HG03060 (cell line): ENCODE measurements around the gene SLC35E1.
"Not testable (repeated sequence)": the region's sequence is repeated elsewhere in the genome, so short reads cannot be mapped to it uniquely, and the experiment has no call there.

ENCODE experiments used
- ATAC-seq: cut with Tn5 transposase; IDR thresholded peaks from one replicate; pipeline ENCODE4 v1.9.1; 2021; ENCODE audit warnings: low read depth, moderate number of reproducible peaks; ENCODE audit not compliant: unreplicated experiment

SLC35E1 gene

GRCh38 chr19:16527971-16528521 is 44.2 kb downstream of the SLC35E1 start:
- no peak for ATAC-seq

GRCh38 chr19:16527334-16527935 is 44.8 kb downstream of the SLC35E1 start:
- ATAC-seq: no peak

DNA sequence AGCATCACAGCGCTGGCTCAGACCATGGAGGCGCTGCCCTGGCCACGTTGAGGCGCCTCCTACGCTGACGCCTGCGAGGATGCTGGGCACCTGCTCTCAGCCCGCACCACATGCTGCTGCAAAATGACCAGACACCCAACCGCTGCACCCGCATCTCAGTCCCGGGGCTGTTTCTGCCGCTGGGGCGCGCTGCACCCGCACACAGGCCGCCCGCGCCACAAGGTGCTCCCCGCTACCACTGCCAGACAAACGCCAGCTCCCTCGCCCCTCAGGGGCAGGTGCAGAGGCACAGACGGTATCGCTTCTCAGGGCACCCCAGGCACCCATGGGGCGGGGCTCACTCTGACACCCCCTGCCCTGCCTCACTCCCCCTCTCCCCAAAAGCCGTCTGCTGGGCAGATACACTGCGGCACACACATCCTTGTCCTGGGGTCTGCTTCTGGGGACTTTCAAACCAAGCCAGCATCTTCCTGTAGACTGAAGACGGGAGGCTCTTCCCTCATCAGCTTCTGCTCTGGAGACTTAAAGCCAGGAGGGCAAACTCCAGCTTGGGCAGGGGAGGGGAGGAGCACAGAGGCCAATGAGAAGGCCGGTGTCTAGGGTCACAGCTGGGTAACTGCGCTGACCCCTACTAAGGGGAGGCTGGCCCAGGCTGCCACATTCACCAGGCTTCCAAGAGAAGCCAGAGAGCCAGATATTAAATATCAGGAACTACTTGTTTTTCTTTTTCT is 46.3 kb downstream of the SLC35E1 start:
- ATAC-seq: no peak

DNA sequence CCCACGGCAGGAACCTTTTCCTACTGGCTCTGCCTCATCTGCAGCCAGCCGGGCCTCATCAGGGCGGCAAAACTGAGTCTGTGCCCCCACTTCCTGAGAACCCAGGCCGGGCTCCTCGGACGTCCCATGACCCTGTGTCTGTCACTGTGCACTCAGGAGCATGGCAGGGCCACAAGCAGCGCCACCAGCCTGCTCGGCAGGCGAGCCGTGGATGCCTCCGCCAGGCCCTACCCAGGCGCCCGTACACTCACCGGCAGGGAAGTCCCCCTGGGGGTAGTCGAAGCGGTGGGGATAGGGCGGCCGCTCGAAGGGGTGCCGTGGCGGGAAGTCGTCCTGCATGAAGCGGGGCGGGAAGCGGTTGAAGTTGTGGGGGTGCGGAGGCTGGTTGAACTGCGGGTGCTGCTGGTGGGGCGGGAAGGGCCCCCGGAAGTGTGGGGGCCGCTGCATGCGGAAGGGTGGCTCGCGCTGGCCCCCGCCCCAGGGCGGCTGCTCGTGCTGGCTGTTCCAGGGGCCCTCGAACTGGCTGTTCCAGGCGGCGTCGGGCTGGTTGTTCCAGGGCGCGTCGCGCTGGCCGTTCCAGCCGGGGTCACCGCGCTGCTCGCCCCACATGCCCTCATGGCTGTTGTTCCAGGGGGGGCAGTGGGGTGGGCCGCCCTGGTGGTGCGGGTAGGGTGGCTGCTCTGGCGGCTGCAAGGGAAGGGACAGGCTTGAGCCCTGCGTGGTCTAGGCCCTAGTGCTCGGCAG is 47.1 kb downstream of the SLC35E1 start:
- no peak for ATAC-seq

DNA sequence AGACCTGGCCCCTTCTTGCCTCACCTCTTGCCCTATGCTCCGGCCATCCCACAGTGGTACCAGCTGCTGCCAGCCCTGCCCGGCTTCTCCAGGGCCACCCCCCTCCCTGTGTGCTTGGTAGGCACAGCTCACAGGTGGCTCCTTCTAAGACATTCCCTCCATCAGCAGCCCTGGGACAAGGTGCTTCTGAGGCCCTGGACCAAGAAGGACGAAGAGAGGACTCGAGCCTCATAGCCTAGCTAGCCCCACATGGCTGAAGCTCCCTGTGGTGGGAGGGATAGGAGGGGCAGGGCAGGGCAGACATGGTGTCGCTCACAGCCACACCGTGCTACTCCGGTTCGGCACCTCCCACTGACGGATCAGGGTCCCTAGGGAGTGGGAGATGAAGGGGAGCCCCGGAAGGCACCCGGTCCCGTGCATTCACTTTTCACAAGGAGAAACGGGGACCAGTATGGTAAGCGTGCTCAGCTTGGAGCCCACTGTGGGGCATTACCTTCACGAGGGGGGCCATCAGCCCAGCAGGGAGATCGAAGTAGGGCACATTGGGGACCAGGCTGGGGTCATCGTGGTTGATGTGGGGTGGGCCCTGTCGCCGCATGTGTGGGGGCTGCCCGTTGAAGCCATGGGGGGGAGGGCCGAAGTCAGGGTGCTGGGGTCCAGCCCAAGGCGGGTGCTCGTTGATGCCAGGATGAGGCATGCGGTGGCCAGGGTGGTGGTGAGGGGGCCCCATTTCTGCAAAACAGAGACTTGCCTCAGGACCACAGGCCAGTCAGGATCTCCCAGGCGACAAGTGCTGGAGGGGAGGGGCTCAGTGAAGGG is 49.4 kb downstream of the SLC35E1 start:
- no peak for ATAC-seq

DNA sequence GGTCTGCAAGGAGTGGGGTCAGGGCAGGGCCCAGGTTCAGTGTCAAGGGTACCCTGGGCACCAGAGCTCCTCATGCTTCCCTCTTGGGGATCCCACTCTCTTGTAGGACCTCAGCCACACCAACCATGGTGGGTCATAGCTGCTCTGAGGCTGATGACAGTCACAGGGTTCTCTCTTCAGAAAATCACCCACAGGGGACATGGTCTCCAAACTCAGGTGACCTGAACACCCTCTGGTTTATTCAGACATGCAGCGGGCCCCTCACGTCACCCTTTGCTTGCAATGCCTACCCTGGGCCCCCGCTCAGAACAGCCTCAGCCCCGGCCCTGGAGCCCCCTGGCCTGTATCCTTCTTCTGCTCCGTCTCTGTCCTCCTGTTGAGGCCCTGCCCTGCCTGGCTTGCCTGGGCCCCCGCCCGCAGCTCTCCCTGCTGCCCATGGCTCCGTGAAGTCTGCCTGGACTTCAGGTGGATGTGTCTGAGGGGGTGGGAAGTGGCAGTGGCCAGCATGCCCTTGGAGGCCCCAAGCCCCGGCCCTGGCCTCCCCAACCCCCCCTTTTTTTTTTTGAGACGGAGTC is 50.4 kb downstream of the SLC35E1 start:
- no peak for ATAC-seq

GRCh38 chr19:16520986-16521624 is 51.1 kb downstream of the SLC35E1 start:
- ATAC-seq: no peak

DNA sequence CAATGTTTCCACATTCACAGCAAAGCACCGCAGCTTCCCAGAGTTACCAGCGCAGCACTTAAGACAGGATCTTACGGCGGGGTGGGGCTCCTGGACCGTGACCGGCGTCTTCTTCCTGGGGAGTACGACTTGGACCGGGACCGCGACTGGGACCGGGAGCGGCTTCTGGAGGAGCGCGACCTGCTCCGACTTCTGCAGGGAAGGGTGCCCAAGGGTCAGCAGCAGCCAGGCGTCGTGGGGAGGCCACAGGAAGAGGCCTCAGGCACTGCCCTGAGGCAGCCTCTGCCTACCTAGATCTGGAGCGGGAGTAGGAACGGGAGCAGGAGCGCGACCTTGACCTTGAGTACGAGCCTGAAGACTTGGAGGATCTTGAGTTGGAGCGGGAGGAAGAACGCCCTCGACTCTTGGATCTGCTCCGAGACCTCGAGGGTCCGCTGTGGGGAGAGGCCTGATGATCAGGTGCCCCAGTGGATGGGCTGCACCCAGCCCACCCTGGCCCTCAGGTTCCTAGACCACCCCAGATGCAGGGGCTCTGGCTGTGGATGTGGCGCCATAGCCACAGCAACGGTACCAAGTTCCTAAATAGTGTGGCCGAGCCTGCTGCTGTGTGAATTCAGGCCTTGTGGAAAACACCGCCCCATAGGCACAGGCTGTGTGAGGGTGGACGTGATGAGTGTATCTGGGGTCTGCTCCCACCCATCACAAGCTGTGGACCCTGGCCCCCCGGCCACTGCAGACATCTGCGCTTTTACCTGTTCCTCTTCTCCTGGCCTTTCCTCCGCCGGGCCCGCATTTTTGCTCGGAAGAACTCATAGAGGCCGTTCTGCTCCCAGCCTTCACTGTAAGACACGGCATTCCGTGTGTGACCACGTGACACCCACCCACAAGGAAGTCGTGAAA is 51.9 kb downstream of the SLC35E1 start:
- no peak for ATAC-seq

DNA sequence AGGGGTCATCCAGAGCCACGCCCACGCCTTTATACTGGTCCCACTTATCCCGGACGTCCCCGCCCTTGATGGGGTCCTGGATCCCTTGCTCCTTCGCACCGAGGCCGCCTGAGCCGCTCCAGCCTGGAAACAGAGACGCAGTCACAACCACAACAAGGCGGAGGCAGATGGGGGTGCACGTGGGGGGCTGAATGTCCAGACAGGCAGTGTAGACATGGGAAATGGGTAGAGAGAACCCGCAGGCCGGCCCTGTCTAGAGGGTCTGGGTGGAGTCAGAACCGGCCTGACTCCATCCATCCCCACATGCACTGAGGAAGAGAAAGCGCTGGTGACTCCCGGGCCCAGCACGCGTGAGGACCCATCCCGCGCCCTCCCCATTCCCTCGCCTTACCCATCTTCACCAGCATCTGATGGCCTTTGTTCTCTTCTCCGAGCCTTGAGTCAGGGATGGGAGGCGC is 53.0 kb downstream of the SLC35E1 start:
- ATAC-seq: no peak

GRCh38 chr19:16518483-16519229 is 53.6 kb downstream of the SLC35E1 start:
- ATAC-seq: no peak

- no peak for ATAC-seq
Observed at GRCh38 chr19:16518061-16518460, 54.2 kb downstream of the SLC35E1 start.

DNA sequence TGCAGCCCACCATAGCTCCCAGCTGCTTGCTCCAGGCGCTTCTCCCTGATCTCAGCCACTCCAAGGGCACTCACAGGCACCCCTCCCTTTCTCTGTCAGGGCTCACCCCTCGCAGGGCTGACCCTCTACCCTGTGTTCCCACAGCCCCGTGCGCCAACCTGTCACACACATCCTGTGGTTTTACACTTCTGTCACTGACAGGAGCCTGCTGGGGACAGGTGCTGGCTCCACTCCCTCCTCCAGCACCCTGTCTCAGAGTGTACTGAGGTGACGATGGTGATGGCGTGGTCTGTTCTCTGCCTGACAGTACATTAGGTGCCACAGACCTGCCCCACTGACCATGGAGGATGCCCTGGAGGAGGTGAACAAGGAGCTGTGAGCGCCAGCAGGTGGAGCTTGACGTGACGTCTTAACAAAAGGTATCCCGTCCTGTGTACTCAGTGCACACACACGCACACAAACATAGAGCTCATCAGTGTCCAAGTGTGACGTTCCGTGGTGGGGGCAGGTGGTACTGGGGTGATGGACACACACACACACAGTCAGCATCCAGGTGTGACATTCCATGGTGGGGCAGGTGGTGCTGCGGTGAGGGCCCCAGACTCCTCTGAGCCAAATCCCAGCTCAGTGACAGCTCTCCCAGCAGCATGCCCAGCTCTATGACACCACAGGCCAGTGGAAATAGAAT is 55.1 kb downstream of the SLC35E1 start:
- ATAC-seq: no peak

DNA sequence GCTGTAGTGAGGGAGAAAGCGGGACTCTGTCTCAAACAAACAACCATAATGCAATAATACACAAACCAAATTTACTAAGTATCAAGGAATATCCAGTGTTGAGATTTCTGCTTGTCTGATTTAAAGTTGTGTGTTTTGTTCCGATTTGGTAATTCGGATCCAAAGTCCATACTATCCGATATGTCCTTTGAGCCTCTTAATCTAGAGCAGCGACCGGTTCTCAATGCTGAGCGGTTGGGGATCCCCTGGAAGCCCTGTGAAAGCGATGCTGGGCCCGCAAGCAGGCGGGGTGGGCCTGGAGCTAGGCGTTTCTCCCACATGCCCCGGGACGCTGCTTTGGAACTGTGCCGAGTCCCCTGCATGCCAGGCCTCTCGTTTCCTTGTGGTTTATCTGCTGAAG is 55.8 kb downstream of the SLC35E1 start:
- ATAC-seq: no peak

- no peak for ATAC-seq
Observed at GRCh38 chr19:16514383-16515019, 57.7 kb downstream of the SLC35E1 start.

DNA sequence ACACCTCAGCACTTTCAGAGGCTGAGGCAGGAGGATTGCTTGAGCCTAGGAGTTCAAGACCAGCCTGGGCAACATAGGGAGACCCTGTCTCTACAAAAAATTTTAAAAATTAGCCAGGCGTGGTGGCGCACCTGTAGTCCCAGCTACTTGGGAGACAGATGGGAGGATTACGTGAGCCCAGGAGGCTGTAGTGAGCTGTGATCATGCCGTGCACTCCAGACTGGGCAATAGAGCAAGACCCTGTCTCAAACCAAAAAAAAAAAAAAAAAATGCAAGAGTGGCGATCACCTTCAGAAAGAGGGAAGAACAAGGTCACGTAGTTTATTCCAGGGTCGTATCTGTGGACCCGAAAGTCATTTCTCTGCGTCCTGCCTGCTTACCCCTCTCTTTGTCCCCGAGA is 59.6 kb downstream of the SLC35E1 start:
- not testable (repeated sequence) for ATAC-seq

- no peak for ATAC-seq
Observed at GRCh38 chr19:16509141-16510061, 62.8 kb downstream of the SLC35E1 start.
